PC-3 (cell line): ENCODE results near the gene CDK14. TPM values are rescaled to one million over a fixed set of nuclear protein-coding genes. Genes with fewer than 3 reads are reported as not detected.

ENCODE experiments used
- ATAC-seq: fragments of 200-7000 bp; cut with Tn5 transposase; 2 replicates; pipeline ENCODE4 v1.9.1; 2020; ENCODE audit warnings: mild to moderate bottlenecking, moderate library complexity
- BruUV-seq: library from RNA; stranded (reverse); fragments of 400-500 nt; replicated peaks from 2 replicates; lab custom pipeline; 2021; lab: Mats Ljungman, UMichigan
- CTCF ChIA-PET: fragments of 300-600 bp; sonication (Branson Sonifier 250); formaldehyde crosslinking; loops from one replicate; lab custom pipeline; 2022; ENCODE audit warnings: antibody characterized with exemption; lab: Charles Lee
- POLR2A ChIA-PET: fragments of 300-600 bp; sonication (Branson Sonifier 250); formaldehyde crosslinking; loops from one replicate; lab custom pipeline; 2022; ENCODE audit warnings: antibody characterized with exemption; ENCODE audit not compliant: unreplicated experiment; lab: Charles Lee
- DNase-seq: peaks from one replicate; pipeline ENCODE4 v3.0.0-alpha.2; 2015
- H2AFZ ChIP-seq: fragments of 300-600 bp; sonication (generic); 2 replicates; pipeline ENCODE4 v1.6.0; 2016; ENCODE audit warnings: antibody characterized with exemption, low read length
- H3F3A ChIP-seq: fragments of 300-600 bp; sonication (generic); one replicate; pipeline ENCODE4 v1.6.0; 2017; ENCODE audit warnings: antibody characterized with exemption, low read length, control low read depth, mild to moderate bottlenecking; ENCODE audit not compliant: unreplicated experiment
- H3K27ac ChIP-seq: fragments of 300-600 bp; sonication (generic); 2 replicates; pipeline ENCODE4 v1.5.1; 2016; ENCODE audit warnings: mild to moderate bottlenecking, low read length
- H3K27me3 ChIP-seq: fragments of 300-600 bp; sonication (generic); 2 replicates; pipeline ENCODE4 v1.6.1; 2016; ENCODE audit warnings: low read length, mixed read lengths
- H3K36me3 ChIP-seq: fragments of 300-600 bp; sonication (generic); 2 replicates; pipeline ENCODE4 v1.6.1; 2016; ENCODE audit warnings: low read depth, mixed run types, low read length, mixed read lengths
- H3K4me1 ChIP-seq: fragments of 300-600 bp; sonication (generic); 2 replicates; pipeline ENCODE4 v1.5.1; 2016; ENCODE audit warnings: low read length; ENCODE audit not compliant: insufficient read depth
- H3K4me2 ChIP-seq: fragments of 300-600 bp; sonication (generic); 2 replicates; pipeline ENCODE4 v1.6.0; 2016; ENCODE audit warnings: low read length
- H3K4me3 ChIP-seq: fragments of 300-600 bp; sonication (generic); 2 replicates; pipeline ENCODE4 v1.5.1; 2016; ENCODE audit warnings: mild to moderate bottlenecking, low read length, mixed read lengths
- H3K79me2 ChIP-seq: fragments of 300-600 bp; sonication (generic); 2 replicates; pipeline ENCODE4 v1.6.1; 2017; ENCODE audit warnings: low read length, mixed read lengths
- H3K9ac ChIP-seq: fragments of 300-600 bp; sonication (generic); 2 replicates; pipeline ENCODE4 v1.6.0; 2016; ENCODE audit warnings: mild to moderate bottlenecking, low read length
- H3K9me2 ChIP-seq: fragments of 300-600 bp; sonication (generic); replicated peaks from 2 replicates; pipeline ENCODE4 v1.6.1; 2016; ENCODE audit warnings: mixed run types, low read length, mixed read lengths
- H3K9me3 ChIP-seq: fragments of 300-600 bp; sonication (generic); 2 replicates; pipeline ENCODE4 v1.6.1; 2016; ENCODE audit warnings: low read length, mixed read lengths
- H4K20me1 ChIP-seq: fragments of 300-600 bp; sonication (generic); 2 replicates; pipeline ENCODE4 v1.6.1; 2016; ENCODE audit warnings: low read length, mixed read lengths
- CTCF ChIP-seq: fragments of 300-600 bp; sonication (generic); conservative IDR thresholded peaks from 2 replicates; pipeline ENCODE4 v1.5.1; 2017; ENCODE audit warnings: antibody characterized with exemption, low read depth, mild to moderate bottlenecking, low read length
- EZH2 ChIP-seq: fragments of 300-600 bp; sonication (generic); IDR thresholded peaks from one replicate; pipeline ENCODE4 v1.6.1; 2017; ENCODE audit warnings: antibody characterized with exemption, mild to moderate bottlenecking, low read length; ENCODE audit not compliant: unreplicated experiment
- EZH2phosphoT487 ChIP-seq: fragments of 300-600 bp; sonication (generic); IDR thresholded peaks from 2 replicates; pipeline ENCODE4 v1.6.1; 2018; ENCODE audit warnings: mild to moderate bottlenecking, antibody characterized with exemption, low read length, borderline replicate concordance
- intact Hi-C: fragments of 100-400 bp; cut with micrococcal nuclease; formaldehyde crosslinking; loops from 2 replicates; pipeline ENCODE4 v1.9.0; 2023
- total RNA-seq: library from RNA; depleted of rRNA; stranded (reverse); fragments of >200 nt; gene quantifications from 2 replicates; pipeline ENCODE4 v1.2.3, GENCODE V29; 2014

CDK14 gene
- total RNA-seq, 1 experiment from 2014 or later, result 8.2 TPM

DNA sequence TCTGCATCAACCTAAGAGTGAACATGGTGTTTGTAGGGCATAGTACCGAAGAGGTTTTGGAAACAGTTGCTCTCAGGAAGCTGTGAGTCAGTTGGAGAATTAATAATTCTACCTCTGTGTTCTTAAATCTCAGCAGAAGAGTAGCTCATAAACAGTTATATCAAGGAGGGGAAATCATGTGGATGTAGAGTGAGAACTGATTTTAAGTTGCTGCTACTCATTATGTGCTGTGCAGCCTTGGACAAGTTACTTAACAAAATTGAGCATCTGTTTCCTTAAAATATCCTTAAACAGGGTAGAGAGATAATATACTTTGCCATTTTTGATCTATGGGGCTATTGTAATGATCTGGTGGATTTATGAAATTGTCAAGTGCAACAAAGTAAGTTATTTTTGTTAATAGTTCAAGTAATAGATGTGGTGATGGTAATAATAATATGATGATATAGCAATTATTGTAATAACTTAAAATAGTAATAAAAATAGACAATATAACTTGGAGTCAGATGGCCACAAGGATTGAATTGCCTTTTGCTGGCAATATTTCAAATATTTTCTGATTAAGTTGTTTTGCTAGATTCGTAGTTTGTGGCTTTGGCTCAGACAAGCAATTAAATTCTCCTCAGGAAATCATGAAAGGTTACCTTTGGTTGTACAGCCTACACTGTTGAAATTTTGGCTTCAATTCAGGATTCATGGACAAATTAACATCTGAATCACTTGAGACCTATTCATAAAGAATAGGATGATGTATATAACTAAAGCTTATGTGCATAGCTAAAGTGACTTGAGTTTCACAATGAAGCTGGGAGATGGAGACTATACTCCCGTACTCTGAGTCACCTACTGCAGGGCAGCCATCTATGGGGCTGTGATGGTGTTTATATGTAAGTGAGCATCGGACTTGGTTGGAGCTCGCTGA lies 228.5 kb downstream of the CDK14 start:
- H3K4me2 ChIP-seq, result peak overlapping the region; percentile 64
- BruUV-seq, result no TSS peak
- ATAC-seq (peak; percentile 91), DNase-seq (peak; percentile 97)
- H3K27ac ChIP-seq, result peak overlapping the region; percentile 95
- TF ChIP-seq EZH2 (no peak), CTCF (no peak)
- no peaks in the 10 kb centered on the region for H3K27me3 ChIP-seq
- H4K20me1 ChIP-seq, result no peaks in the 10 kb centered on the region
- peak overlapping the region; percentile 65 for H3K9ac ChIP-seq
- H3K79me2 ChIP-seq, result no peaks in the 10 kb centered on the region
- intact Hi-C loops, result loop anchor here (5.0 kb wide), 1 partner anchor 117 kb away; no protein-coding TSS in a partner anchor
- H3F3A ChIP-seq, result peaks cover 7% of the 10 kb centered on the region
- 0 out of 2 replicates have a peak, but pooled peaks cover 4% of the 10 kb centered on the region for H3K9me3 ChIP-seq
- H3K36me3 ChIP-seq, result peaks cover 4% of the 10 kb centered on the region; the same call in 1 of the 2 replicates
- H3K9me2 ChIP-seq, result no peaks in the 10 kb centered on the region
- ChIA-PET CTCF (interaction anchor here (0.5 kb wide), 1 partner anchor 1041 kb away, joined by 3 read pairs; no protein-coding TSS in a partner anchor), POLR2A (no interaction called here)
- peak overlapping the region; percentile 26; the same call in 1 of the 2 replicates for H3K4me3 ChIP-seq
- no peak overlapping the region for H2AFZ ChIP-seq
- peaks cover 42% of the 10 kb centered on the region for H3K4me1 ChIP-seq

DNA sequence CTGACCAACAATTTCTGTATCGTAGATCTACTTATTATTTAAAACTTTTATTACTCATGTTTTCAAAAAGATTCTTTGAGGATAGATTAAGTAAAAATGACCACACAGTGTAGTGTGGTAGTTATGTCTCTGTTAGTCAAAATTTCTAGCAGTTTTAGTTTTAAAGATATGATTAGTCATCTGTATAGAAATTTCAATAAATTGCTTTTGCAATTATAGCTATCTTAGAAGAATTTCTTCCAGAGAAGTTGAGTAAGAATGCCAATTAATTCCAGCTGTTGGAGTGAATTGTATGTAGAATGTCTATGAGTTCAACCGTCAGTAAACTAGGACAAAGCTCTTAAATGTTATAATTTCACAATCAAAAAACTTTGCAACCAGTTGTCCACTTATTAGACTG lies 229.7 kb downstream of the CDK14 start:
- DNase-seq (peak; percentile 55), ATAC-seq (peak; percentile 30)
- H3K9ac ChIP-seq, result peak overlapping the region; percentile 65; the same call in 1 of the 2 replicates
- H3K79me2 ChIP-seq, result no peaks in the 10 kb centered on the region
- 0 out of 2 replicates have a peak, but pooled peaks cover 4% of the 10 kb centered on the region for H3K9me3 ChIP-seq
- BruUV-seq, result no TSS peak
- H3K4me3 ChIP-seq, result peak overlapping the region; percentile 26; the same call in 1 of the 2 replicates
- H3K9me2 ChIP-seq, result no peaks in the 10 kb centered on the region
- peaks cover 7% of the 10 kb centered on the region for H3F3A ChIP-seq
- ChIA-PET CTCF (interaction anchor here (0.6 kb wide), 1 partner anchor 69 kb away, joined by 5 read pairs; no protein-coding TSS in a partner anchor), POLR2A (no interaction called here)
- H3K4me1 ChIP-seq, result peaks cover 42% of the 10 kb centered on the region
- H3K36me3 ChIP-seq, result peaks cover 4% of the 10 kb centered on the region; the same call in 1 of the 2 replicates
- peak overlapping the region; percentile 95 for H3K27ac ChIP-seq
- peak overlapping the region; percentile 64 for H3K4me2 ChIP-seq
- H3K27me3 ChIP-seq, result no peaks in the 10 kb centered on the region
- TF ChIP-seq EZH2phosphoT487 (no peak), CTCF (no peak), EZH2 (no peak)
- intact Hi-C loops, result loop anchor here (5.0 kb wide), 1 partner anchor 118 kb away; no protein-coding TSS in a partner anchor
- no peaks in the 10 kb centered on the region for H4K20me1 ChIP-seq
- H2AFZ ChIP-seq, result no peak overlapping the region
